RPMI8226 (cell line): ENCODE measurements around the gene CBX4.

Experiments
- DNase-seq: peaks from one replicate; pipeline ENCODE4 v3.0.0-alpha.2; 2015

CBX4 gene

GRCh38 chr17:79840989-79841286 lies 1.7 kb upstream of the CBX4 start:
- no peak for DNase-seq

GRCh38 chr17:79840269-79840988 lies 1.2 kb upstream of the CBX4 start:
- no peak for DNase-seq

DNA sequence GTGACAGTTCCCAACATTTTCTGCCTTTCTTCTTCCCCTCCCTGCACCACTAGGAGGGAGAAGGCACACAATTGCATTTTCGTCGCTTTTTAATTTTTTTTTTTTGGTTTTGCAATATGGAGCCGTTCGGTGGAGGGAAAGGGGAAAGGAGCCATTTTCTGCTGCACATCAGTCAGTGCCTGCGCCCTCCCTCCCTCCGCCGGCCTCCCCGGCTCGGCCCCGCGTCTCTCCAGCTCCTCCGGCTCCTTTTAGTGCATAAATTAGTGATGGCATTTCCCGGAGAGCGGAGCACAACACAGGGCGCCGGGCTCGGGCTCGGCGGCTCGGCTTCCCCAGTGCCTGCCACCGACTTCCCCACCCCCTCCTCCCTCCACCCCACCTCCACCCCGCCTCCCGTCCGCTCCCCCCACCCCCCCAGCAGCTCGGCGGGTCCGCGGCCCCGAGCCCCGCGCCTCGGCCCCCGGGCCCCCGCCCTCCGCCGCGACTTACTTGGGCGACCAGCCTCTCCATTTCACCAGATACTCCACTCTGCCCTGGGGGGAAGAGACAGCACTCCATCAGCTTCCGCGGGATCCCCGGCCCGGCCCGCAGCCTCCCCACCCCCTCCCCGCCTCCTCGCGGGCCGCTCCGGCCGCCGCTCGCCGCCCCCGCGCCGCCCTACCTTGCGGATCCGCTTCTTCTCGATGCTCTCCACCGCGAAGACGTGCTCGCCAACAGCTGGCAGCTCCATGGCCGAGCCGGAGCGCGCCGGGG lies 542 bp downstream of the CBX4 start:
- peak; percentile 58 for DNase-seq

GRCh38 chr17:79837888-79838521 lies 1.2 kb downstream of the CBX4 start:
- DNase-seq, result peak; percentile 47

DNA sequence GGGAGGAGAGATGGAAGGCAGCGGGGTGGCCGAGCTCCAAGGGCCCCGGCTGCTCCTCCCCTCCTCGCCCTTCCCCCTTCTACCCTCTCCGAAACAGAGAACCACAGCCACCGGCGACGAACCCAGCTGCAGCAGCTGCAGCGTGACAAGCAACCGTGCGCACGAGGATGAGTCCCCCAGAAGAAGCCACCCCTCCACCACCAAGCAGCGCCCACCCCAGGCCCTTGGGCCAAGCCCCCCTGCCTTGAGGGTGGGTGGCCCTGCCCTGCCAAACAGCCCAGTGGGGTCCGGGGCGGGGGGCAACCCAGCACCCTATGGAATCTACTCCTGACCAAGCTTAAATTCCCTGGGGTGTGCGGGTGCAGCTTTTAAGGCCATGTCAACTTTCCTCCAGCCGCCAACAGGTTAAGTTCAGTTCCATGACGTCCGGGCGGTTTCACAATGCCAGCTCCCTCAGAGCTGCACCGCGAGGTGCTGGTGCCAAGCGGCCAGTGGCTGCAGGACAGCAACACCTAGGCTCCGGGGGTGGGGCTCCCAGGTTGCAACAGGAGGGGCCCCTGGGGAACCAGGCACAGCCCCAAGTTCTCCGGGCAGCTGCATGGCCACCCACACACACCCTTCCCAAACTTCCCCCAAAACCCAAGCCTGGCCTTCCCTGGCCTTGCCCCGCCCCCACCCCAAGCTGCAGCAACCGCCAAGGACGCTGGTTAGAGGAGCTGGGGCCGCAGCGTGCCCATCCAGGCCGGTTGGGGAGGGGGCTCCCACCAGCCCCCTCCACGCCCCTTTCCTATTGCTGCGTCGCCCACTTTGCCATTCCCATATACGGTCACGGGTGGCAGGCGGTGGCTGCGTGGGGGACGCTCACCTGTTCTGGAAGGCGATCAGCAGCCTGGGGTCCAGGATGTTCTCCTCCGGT lies 2.0 kb downstream of the CBX4 start:
- DNase-seq, result peak; percentile 94

- no peak for DNase-seq
Measured at GRCh38 chr17:79836510-79836971, 2.7 kb downstream of the CBX4 start.

DNA sequence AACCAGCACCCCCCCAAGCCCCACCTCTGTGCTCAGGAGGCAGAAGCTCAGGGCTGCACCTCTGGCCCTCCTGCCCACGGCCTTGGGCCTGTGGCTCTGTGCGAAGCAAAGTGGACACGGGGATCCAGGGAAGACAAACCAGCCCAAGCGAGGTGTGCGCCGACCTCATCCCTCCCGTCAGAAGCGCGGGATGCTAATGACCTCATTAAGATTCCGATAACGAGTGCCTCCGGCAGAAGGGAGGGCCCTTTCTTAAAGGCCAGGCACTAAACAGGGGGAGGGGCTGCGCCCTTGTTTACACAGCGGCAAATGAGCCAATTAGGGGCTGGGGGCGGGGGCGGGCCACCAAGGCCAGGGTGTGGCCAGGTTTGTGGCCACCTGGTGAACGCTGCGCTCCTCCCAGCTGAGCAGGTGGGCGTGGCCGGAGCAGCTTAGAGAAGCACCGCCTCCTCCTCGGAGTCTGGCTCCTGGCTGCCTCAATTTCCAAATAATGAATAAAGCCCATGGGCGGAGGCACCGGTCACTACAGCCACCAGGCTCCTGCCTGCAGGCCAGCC lies 3.2 kb downstream of the CBX4 start:
- no peak for DNase-seq

- no peak for DNase-seq
Measured at GRCh38 chr17:79835470-79835899, 3.8 kb downstream of the CBX4 start.

DNA sequence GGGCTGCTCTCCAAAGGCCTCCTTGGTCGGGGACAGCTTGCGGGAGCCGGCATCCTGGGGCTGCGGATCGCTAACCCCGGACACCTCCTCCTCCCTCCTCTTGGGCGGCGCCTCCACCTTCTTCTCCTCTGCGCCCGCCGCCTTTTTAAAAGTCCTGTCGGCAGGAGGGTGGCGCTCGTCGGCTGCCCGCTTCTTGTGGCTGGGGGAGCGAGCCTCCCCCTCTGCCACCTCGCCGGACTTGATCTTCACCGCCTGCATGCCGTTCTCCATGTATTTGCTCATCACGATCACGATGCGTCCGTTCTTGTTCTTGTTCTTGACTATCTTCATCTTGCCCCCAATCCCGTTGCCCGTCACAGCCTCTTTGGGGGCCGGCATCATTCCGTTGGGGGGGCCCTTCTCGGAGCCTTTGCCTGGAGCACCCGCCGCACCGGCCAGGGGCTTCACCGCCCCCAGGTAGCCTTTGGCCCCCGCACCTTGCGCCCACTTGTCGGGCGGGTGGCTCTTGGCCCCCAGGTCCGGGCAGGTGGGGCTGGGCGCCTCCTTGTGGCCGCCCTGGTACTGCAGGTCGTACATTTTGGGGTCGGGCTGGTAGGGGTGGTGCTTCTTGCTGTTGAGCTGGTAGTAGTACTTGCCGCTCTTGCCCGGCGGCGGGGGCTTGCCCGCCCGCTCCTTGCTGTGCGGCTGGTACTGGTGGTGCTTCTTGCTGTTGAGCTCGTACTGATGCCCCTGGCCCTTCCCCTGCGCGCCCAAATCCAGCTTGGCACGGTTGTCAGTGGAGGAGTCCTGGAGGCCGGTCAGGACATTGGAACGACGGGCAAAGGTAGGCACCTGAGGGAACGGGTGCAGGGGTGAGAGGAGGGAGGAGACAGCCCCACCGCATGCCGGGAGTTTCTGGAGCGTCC lies 4.4 kb downstream of the CBX4 start:
- DNase-seq, result no peak

DNA sequence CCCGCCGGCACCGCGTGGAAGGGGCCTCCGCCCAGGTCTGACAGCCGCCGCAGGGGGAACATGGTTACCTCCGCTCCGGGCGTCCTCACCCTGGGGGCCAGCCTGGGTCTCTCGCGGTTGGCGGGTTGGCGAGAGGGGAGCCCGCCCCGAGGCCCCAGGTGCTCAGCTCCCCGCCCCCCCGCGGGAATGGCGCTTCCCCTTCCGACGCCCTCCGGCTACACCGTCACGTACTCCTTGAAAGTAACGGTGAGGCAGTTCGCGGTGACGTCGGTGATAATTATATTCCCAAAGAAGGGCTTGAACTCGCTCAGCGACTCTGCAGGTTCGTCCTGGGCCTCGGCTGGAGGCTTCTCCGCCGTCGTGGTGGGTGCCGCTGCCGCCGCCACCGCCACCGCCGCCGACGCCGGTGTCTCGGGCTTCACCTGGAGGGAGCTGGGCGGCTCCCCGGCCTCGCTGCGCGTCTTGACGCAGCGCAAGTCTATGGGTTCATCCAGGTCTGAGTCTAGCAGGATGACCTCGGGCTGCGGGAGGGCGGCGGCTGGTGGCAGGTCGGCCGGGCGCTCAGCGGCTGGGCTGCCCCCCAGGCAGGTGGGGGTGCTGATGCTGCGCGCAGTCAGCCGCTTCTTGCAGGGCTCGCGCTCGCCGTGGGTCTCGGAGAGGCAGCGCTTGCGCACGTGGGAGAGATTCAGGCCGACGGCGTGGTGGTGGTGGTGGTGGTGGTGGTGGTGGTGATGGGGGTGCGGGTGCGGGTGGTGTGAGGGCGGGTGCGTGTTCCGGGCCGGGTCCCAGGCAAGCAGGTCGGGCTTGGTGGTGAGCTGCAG lies 5.3 kb downstream of the CBX4 start:
- DNase-seq, result no peak

DNA sequence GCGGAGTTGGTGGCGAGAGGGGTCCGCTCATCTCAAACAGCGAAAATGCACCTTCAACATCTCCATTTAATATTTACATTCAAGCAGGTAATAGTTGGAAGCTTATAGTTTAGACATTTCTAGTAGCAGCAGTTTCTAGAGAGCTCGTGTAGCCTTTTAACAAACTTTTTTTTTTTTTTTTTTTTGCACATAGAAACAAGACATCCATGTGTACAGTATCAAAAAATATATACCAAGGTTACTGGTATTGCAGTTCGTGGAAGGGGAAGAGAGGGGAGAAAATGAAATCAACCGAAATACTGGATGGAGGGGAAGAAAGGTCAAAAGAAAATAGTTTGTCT lies 6.2 kb downstream of the CBX4 start:
- no peak for DNase-seq

DNA sequence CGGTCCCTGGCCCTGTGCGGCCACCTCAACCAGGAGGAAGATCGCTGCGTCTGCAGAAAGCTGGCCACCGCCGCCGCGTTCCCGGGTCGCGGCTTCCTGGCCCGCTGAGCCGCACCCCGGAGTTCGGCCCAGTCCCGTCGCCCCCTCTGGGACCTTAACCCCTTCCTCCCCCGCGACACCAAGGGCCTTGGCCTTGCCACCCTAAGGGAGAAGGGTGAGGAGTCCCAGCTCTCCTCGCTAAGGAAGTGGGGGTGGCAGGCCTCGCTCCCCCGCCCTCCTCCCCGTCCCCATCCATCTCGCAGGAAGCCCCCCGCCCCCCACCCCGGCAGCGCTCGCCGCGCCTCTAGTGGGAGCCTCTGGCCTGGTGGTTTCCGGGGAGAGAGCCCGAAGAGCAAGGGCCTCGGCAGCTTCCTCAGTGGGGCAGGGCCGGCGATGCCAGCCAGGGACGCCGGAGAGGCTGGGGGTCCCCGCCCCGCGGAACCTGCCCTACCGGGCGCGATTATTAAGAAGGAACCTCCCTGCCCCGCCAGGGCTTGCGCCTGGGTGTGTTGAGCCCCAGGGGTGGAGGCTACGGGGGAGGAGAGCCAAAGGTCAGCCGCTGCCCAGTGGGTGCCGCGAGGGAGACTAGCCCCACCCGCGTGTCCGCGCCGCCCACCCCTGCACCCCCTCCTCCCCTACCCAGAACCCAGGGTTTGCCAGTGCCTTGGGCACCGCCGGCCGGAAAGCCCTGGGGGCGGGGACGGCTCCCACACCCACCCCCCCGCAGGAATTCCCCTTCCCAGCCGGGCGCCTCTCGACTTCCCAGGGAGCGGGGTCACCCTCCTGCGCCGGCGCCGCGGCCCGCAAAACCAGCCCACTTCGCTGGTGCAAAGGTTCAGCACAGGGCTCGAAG lies 6.8 kb downstream of the CBX4 start:
- DNase-seq, result no peak

GRCh38 chr17:79831265-79832217 lies 7.7 kb downstream of the CBX4 start:
- DNase-seq, result no peak

DNA sequence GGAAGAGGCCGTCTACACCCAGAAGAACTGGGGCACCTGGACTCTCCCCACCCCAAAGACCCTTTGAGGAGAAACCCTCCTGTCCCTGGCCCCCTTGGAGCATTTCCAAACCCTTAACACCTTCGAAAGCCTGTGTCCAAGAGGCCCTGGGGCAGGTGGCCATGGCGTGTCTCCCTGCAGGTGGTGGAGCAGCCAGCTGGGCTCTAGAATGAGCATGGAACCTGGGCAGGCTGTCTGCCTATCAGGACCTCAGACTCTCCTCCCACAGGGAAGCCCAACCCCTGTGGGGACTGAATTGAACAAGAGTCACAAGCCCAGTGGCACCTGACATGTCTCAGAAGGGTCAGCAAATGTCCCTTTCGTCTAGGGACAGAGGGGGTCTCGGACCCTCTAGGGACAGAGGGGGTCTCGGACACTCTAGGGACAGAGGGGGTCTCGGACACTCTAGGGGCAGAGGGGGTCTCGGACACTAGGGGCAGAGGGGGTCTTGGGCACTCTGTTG lies 8.4 kb downstream of the CBX4 start:
- peak; percentile 58 for DNase-seq

DNA sequence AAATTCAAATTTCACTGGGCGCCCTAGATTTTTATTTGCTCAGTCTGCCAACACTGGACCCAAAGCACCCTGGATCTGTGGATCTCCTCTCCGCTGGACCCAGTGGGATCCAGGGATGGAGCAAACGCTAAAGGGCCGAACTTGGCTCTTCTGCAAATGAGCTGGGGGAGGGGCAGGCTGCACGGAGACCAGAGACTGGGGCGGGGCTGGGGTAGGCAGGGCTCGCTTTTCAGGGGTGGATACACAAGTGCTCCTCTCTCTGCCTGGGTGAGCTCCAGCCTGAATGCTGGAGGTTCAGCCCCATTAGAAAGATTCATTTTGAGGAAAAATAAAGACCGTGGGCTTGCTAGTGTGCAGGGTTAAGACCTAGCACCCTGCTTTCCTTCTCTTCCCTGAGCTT lies 8.9 kb downstream of the CBX4 start:
- no peak for DNase-seq

- DNase-seq, result no peak
Measured at GRCh38 chr17:79829457-79829856, 9.8 kb downstream of the CBX4 start.

GRCh38 chr17:79829004-79829403 lies 10.2 kb downstream of the CBX4 start:
- DNase-seq, result no peak
